ENCODE data around the gene MYLIP.

GRCh38 chr6:16148498-16148897, 19.6 kb downstream of the MYLIP start:
- TF ChIP-seq CTCF (IDR thresholded peaks at IDR 0.05; ENCODE audit: insufficient read depth, low read length, poor library complexity, severe bottlenecking) (no peak), EZH2phosphoT487 (conservative IDR thresholded peaks at IDR 0.05; ENCODE audit: low read length) (no peak)
